NAMALWA (cell line): ENCODE results near the gene COL28A1.

ENCODE experiments used
- DNase-seq: peaks from one replicate; pipeline ENCODE4 v3.0.0-alpha.2; 2015; ENCODE audit warnings: low spot score

The COL28A1 gene

GRCh38 chr7:7535691-7536090 lies at the start of gene COL28A1:
Gene COL28A1 (minus strand): TSS chr7:7535873. CDS start chr7:7532875, 2,998 bp downstream.
- DNase-seq = no peak

- DNase-seq = no peak
Measured at GRCh38 chr7:7584653-7585052, 49.0 kb upstream of the COL28A1 start.

DNA sequence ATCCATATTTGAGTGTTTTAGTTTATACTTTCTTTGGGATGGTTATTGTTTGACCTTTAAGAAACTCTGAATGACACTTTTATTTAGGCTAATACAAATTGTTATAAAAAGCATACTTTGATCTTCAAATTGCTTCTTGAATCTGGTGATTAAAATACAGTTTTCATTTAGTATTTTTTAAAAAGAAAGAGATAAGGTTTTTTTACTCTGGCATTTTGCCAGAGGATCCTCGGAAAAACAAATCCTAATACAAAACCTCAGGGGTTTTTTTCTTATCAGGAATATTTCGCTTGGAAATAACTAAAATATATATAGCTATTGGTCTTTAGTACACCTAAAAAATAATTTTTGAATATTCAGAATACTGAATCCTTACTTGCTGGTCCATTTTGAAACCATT lies 48.1 kb upstream of the COL28A1 start:
- no peak for DNase-seq

- no peak for DNase-seq
Measured at GRCh38 chr7:7582596-7582995, 46.9 kb upstream of the COL28A1 start.

- no peak for DNase-seq
Measured at GRCh38 chr7:7581531-7582179, 46.0 kb upstream of the COL28A1 start.

- DNase-seq = no peak
Measured at GRCh38 chr7:7579638-7580037, 44.0 kb upstream of the COL28A1 start.

GRCh38 chr7:7577888-7578287 lies 42.2 kb upstream of the COL28A1 start:
- peak; percentile 35 for DNase-seq

DNA sequence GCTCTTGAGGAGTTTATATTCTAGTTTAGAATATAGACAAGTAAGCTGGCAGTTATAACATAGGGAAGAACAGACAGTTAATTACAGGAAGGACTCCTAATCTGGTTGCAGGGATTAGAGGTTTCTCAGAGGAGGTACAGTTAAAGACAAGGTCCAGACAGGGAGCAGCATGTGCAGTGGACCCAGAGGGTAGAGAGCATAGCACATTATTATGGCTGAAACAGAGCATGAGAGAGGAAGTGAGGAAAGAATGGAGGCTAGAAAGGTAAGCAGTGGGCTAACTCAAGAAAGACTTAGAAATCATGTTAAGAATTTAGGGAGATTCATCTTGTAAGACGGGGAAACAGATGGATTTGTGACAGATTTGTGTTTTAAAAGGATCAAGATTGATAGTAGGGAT lies 40.7 kb upstream of the COL28A1 start:
- DNase-seq = no peak

- DNase-seq = no peak
Measured at GRCh38 chr7:7573701-7574100, 38.0 kb upstream of the COL28A1 start.

- no peak for DNase-seq
Measured at GRCh38 chr7:7570584-7570983, 34.9 kb upstream of the COL28A1 start.

- peak; percentile 42 for DNase-seq
Measured at GRCh38 chr7:7569615-7570014, 33.9 kb upstream of the COL28A1 start.

DNA sequence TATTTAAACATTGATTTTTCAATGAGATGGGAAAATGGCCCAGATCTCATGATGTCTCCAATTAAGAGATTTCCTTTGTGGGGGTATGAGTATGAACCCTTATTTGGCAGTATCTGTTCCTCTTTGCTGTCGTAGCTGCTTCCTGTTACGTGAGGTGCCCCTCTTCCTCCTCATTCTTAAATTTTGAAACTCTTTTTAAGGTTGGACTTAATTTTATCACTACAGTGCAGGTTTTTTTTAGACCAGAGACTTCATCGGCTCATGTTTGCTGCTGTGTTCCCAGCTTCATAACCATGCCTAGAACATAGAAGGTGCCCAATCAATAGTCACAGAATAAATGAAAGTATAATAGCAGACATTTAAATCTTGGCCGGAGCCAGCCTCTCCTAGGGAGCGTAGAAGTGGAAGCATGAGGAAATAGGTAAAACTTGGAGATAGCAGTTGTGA lies 33.4 kb upstream of the COL28A1 start:
- DNase-seq = peak; percentile 86

- DNase-seq = peak; percentile 50
Measured at GRCh38 chr7:7568553-7568952, 32.9 kb upstream of the COL28A1 start.

DNA sequence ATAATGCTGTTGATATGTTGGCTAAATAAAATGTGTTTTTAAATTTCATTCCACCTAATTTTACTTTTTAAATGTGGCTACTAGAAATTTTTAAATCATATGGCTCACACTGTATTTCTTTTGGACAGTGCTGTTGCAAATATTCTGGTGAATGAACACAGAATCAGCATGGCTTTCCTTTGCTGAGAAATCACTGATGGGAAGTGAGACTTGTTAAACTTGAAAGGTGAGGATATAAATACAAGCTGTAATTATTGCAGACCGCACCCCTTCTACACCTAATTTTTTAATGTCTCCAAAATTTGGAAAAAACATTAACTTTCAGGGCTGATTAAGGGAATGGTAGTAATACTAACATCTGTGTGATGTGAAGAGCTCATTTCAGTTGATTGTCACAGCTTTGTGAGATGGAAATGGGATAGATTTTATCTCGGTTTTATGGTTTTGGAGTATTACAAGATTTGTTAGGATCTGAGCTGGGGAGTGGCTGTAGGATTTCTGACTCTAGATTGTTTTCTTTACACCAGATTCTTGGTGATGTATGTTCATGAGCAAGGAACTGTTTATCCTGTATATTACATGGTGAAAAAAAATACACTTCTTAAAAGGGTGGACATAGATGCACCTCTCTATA lies 32.3 kb upstream of the COL28A1 start:
- DNase-seq = peak; percentile 63

- DNase-seq = peak; percentile 91
Measured at GRCh38 chr7:7566651-7567611, 31.3 kb upstream of the COL28A1 start, which contains the start of gene MIOS. Gene MIOS (plus strand): TSS chr7:7566884. CDS start chr7:7572476, 5,592 bp downstream.

- DNase-seq = no peak
Measured at GRCh38 chr7:7565746-7566650, 30.3 kb upstream of the COL28A1 start.

DNA sequence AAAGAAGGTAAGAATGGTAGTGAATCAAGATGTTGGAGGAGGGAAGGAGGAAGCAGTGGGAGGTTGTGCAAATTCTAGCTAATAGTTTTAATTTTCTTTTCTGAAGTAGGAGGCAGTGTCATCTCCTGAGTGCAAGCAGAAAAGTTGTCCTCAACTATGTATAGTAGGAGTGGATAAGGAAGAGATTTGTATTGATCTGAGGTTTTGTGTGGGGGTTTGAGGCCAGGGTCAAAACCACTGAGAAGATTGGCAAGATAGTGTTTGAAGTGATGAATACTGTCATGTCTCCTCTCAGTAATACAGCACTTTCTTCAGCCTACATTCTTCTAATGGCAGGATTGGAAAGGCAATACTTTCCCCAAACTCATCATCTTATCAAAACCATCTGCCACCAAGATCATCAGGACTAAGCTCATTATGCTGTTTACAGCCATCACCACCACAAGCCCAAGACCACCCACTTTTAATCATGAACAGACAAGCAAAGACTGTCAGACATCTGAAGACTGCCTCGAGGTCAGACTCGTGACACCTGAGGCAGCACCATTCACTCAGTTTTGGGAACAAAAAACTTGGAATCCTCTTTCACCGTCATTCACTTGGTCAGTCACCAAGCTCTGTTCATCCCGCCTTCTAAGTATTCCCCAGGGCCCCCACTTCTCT lies 29.5 kb upstream of the COL28A1 start:
- peak; percentile 16 for DNase-seq

DNA sequence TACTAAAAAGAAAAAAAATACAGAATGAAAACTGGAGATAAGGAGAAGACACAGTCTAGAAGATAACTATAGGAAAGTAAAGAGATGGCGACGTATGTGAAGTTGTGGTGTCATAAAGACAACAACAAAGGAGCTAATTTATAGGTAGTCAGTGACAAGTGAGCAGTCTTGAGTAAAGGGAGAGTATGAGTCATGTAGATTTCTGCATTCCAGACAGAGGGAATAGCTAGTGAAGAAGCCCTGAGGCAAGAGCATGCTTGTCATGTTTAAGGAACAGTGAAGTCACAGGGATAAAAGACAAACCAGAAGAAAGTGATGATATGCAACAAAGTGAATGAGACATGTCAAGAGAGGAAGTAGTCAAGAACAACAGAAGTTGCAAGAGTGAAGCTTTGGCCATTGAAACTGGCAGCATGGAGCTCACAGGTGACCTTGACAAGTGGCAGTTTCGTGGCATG lies 28.7 kb upstream of the COL28A1 start:
- DNase-seq = no peak

GRCh38 chr7:7563813-7564212 lies 28.1 kb upstream of the COL28A1 start:
- DNase-seq = no peak

GRCh38 chr7:7563269-7563668 lies 27.6 kb upstream of the COL28A1 start:
- DNase-seq = no peak

GRCh38 chr7:7562736-7563135 lies 27.1 kb upstream of the COL28A1 start:
- DNase-seq = no peak
